ENCODE results near the gene BCAP31.
A peak's percentile ranks its signal among the peaks of the same experiment; 100 is the strongest.
"Not testable (repeated sequence)": the region's sequence is repeated elsewhere in the genome, so short reads cannot be mapped to it uniquely, and the experiment has no call there.

The BCAP31 gene

DNA sequence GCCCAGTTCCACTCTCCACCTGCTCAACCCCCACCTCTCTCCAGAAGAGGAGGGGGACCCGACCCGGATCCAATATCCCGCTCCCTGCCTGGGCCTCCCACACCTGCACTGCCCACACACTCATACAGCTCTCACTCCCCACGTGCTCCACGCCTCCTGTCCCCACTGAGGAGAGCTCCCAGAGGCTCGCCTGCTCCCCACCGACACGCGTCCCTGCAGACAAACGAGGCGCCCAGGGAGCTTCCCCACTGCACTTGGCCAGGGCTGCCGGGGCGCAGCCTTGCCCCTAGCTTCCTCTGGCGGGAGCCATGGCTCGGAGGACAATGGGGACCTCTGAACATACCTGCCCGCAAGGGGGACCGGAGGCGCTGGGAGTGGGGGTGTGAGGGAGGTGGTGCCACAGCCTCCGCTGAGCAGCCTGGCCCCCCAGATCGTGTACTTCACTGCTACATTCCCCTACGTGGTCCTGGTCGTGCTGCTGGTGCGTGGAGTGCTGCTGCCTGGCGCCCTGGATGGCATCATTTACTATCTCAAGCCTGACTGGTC lies 31.5 kb downstream of the BCAP31 start:
- DNase-seq = no peak

DNA sequence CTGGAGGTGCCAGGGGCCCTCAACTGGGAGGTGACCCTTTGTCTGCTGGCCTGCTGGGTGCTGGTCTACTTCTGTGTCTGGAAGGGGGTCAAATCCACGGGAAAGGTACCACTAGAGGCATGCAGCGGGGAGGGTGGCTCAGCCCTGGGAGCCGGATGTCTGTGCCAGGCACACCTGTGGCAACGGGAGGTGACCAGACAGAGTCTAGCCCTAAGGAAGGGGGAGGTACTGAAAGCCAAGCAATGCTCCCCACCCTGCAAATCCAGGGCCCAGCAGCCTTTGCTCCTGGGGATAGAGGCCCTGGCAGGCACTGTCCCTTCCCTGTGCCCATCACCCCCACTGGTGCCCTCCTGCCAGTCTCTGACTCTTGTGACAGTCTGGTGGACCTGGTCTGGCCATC lies 32.2 kb downstream of the BCAP31 start:
- no peak for DNase-seq

GRCh38 chrX:153691032-153691827 lies 33.0 kb downstream of the BCAP31 start:
- DNase-seq = not testable (repeated sequence)

DNA sequence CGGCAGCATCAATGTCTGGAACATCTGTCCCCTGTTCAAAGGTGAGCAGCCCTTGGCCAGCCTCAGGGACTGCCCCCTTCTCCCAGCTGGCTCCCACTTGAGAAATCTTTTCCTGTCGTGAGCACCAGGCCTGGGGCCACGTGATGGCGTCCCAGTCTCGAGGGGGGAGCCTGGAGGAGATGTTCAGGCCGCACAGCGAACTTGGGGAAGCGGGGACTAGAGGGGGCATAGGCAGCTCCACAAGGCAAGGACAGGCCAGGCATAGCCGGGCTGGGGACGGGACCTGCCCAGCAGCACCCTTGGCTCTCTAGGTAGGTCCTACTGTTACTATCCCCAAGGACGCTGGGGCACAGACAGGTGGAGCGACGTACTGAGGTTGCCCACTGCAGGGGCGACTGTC lies 33.7 kb downstream of the BCAP31 start:
- no peak for DNase-seq

- DNase-seq = no peak
Observed at GRCh38 chrX:153689654-153690465, 34.3 kb downstream of the BCAP31 start.

GRCh38 chrX:153688911-153689590 lies 35.1 kb downstream of the BCAP31 start:
- DNase-seq = no peak

- DNase-seq = no peak
Observed at GRCh38 chrX:153688506-153688905, 35.7 kb downstream of the BCAP31 start.

DNA sequence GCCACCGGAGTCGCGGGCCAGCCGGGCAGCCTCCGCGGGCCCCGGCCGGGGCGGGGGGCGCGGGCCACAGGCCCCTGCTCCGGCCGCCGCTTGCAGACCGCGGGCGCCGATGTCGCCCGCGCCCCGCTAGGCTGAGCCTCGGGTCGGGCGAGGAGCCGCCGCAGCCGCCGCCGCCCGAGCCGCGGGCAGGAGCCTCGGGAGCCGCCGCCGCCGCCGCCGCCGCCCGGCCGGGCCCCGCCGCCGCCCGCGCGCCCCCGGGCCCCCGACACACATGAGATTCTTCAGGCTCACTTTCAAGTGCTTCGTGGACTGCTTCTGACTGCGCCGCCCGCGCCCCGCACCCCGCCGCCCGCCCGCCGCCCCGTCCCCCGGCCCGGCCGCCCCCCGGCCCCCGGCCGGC lies 36.1 kb downstream of the BCAP31 start:
- no peak for DNase-seq

DNA sequence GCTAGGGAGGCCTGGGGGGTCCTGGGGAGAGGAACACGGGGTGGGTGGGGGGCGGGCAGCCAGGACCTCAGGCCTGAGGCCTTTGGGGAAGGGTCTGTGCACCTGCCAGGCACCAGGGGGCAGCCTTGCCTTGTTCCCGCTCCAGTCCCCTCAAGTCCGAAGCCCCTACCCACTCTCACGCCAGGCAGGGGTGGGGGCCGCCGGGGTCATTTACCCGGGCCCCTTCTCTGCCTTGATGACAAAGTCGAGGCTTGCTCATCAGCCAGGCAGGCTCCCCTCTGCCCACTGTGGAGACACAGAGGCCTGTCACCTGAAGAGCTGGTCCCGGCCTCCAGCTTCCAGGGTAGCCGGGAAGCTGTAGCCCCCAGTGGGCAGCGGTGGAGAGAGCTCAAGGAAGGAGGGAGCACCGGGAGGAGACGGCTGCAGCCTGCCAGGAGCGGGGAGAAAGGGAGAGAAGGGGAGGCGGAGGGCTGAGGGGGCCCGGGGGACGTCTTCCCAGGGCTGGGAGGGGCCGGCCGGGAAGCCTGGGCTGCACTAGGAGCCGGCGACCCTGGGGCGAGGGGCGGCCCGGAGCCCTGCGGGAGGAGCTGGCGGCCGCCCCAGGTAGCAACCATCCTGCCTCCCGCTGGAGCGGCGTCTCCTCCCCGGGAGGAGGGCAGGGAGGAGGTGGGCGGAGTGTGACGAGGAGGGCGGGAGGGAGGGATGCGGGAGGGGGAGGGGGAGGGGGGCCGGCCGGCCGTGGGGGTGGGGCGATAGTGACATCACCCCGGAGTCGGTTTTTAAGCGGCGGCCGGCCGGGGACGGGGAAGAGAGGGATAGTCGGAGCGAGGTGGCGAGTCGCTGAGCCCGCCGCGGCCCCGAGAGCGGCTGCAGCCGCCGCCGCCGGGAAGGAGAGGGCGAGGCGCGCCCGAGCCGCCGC lies 36.8 kb downstream of the BCAP31 start, which contains the start of gene SLC6A8:
Gene SLC6A8 (plus strand): TSS at position 806 of the 919 bp plus-strand sequence. CDS start 649 bp downstream, outside the sequence.
- peak; percentile 58 for DNase-seq

DNA sequence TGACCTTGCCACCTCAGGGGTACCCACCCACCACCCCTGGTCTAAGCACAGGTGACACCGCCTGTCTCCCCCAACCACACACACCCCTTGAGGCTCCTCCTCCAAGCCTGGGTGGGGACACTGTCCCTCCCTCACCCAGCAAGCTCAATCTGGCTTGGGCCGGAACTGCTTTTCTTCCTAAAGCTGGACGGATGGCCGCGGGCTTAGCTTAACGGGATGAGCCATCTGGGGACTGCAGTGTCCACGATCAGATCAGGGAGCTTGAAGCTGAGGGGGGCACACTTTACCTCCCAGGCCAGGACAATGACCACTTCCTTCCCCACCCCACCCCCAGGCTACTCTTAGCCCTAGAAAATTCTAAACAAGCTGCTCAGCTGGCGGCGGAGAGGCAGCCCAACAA lies 37.5 kb downstream of the BCAP31 start:
- no peak for DNase-seq

DNA sequence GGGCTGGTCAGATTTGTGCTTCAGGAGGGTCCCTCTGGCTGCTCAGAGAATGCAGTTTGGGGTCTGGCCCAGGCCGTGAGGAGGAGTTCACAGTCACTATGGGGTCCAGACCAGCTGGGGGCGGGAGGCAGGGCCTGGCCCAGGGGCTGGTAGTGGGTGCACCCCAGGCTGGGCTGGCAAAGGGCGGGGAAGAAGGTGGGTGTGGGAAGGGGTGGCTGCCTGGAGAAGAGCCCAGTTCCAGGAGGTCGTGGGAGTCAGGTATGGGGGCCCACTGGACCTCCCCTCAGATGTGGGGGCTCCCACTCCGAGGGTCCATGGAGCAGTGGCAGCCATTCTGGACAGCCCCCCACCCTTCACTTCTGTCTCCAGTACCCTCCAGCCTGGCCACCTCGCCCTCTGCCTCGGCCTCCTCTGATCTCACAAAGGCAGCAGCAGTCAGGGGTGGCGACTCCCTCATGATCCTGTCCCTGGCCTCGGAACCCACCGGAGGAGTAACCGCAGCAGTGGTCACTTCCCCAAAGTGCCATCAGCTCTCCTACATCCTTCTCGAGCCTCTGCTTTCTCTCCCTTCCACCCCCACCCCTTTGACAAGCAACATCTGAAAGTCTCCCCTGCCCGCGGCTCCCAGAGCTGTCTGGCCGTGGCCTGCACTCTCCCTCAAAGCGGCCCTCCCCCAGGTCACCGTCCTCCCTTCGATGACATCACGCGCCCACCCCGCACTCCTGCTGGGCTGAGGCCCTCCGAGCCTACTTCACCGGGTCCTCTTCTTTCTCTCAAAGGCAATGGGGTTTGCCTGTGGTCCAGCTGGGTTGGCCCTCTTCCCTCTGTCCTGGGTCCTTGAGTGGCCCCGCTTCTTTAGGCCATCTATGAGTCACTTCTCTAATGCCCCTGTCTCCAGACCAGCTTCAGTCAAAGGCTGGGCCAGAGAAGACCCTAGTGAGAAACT lies 38.2 kb downstream of the BCAP31 start:
- DNase-seq = no peak

DNA sequence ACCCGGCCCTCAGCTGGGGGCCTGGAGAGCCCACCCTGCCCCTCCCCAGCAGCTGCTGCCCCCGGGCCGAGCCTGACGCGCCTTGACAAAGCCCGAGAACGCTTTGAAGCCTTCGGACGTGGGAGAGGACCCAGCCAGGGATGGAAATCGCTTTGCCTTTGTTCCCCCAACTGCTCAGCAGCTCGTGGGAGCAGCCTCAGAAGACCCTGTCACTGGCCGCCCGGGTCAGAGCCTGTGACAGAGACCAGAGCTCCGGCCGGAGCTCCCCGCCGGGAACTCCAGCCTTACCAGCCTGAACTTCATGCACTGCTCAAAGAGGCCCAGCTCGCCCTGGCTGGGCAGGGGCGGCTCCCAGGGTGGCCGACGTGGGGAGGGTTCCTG lies 39.0 kb downstream of the BCAP31 start:
- DNase-seq = no peak

DNA sequence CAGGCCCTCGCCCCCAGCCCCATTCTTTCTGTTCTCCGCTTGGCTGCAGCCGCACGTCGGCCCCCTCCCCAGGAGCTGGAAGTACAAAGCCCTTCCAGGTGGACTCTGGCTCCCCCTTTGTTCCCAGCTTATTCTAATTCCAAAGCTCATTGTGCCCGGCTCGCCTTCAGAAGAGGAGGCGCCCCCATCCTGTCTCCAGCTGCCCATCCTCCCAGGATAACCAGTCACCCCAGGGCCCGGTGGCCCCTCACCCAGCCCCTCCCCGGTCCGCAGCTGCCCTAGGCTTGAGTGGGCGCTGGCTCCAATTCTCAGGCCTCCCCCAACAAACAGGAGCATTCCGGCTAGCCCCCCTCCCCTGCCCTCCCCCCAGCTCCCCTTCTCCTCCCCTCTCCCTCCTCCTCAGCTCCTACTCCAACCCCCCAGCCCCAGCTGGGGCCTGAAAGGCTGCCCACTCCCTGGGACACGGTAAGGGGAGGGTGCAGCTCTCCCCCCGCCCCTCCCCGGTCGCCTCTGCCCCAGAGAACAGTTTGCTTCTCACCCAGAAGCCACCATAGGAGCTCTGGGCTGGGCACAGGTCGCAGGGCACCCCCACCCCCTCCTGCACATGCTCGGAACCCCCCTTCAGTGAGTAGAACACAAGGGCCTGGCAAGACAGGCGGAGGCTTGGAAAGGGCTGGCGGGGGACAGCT lies 39.6 kb downstream of the BCAP31 start:
- no peak for DNase-seq

DNA sequence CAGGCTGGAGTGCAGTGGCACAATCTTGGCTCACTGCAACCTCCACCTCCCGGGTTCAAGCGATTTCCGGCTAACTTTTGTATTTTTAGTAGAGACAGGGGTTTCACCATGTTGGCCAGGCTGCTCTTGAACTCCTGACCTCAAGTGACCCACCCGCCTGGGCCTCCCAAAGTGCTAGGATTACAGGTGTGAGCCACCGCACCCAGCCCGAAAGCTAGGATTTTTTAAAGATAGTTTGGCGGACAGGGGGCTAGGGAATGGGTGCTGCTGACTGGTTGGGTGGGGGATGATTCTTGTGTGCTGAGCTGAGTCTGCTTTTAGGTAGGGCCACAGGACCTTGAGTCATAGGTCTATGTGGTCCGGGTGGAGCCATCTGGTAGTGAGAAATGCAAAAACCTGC lies 40.7 kb downstream of the BCAP31 start:
- DNase-seq = not testable (repeated sequence)

DNA sequence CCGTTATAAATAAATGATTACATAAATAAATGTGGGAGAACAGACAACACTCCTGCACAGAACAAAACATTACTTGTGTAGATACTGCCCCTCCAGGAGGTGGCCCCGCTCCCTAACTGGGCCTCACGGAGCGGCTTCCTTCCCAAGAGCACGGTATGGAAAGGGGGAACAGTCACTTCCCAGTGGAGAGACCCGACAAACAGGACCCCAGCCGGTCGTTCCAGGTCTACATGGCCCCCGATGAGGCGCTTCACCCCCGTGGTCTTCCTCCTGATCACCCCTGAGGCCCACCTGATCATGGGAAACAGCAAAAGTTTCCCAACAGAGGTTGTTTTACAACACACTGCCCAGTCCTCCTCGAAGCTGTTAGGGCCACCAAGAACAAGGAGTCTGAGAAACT lies 43.0 kb downstream of the BCAP31 start:
- no peak for DNase-seq

DNA sequence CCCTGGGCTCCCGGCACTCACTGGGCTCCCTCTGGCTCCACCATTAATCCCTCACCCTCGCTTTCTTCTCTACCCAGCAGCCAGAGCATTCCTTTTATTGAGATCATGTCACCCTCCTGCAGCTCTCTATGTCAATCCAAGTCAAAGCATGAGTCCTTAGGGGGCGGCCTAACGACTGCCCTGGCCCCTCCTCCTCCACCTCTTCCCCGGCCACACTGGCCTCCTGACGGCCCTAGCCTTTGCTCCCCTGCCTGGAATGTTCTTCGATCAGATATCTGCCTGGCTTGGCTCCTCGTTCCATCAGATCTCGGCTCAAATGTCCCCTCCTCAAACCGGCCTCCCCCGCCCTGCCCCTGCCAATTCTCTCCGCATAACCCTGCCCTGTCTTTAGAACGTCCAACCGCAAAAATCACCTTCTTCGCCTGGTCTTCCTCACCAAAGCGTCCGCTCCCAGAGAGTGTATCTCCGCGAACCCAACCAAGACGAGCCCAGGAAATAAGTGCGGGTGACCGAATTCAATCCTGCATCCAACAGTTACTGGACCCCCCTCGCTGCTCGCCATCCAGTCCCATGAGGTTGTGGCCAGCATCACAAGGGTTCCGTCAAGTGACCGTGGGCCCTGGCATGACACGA lies 49.9 kb downstream of the BCAP31 start:
- DNase-seq = no peak

DNA sequence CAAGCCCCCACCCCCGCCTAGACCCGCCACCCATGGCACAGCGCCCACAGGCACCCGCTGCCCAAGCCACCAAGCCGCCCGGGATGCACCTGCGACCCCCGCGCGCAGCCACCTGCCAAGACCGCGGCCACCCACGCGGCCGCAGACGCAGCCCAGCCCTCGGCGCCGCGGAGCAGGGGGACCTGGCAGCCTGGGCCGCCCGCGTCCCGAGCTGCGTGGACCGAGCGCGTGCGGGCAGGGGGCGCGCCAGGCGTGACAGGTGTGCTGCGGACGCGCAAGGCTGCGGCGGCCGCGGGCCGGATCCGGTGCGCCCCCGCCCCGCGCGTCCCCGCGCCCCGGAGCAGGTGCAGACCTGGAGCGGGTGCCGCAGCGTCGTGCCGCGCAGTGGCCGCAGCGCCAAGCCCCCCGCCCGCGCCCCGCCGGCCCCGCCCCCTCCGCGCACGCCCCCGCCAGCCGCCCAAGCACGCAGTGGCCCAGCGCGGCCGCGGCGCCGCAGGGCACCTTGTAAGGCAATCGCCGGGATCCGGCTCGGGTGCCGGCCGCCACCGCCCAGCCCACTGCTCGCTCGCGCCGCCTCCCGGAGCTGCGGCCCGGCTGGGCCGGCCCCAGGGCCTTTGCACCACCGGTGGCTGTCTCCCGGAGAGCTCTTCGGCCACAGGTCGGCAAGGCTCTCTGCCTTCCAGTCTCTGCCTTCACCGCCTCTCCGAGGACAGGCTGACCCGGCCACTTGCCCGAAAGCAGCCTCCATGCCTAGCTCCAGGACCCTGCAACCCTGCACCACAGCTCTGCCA lies 50.6 kb downstream of the BCAP31 start, which contains the start of gene PNCK:
Gene PNCK (minus strand): TSS at position 386 of the 791 bp plus-strand sequence. CDS start 737 bp downstream, outside the sequence.
- DNase-seq = no peak

DNA sequence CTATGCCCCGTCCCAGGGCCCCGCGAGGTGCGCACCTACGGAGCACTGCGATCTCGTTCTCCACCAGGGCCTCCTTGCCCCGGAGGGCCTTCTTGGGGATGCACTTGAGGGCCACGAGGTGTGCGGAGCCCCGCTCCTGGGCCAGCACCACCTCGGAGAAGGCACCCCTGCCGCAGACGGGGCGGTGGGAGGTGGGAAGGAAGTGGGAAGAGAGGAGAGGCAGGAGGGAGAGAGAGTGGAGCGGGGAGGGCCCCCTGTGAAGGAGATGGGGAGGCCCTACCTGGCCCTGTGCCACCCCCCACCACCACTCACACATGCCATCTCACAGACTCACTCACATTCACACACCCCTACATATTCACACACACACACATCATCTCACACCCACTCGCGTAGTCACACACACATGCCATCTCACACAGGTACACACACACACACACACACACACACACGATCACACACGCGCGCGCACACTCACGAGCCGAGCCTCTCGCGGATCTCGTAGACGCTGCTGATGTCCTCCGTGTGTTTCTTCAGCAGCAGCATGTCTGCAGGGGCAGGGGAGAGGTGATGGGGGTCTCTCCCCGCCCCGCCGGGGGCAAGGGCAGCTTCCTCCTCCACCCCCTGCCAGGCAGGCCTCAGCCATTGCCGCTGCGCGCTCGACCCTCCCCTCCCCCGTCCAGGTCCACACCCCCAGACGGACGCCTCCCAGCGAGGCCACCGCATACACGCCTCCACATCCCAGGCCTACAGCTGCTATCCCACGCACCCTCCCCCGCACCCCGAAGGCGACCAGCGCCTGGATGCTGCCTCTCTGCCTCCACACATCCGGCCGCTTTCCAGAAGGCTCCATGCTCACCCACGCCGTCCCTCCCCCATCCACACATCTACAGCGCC lies 51.4 kb downstream of the BCAP31 start:
- DNase-seq = no peak
